K562 (cell line): ENCODE measurements around the gene PYGB. TPM values are rescaled to one million over a fixed set of nuclear protein-coding genes. Genes with fewer than 3 reads are reported as not detected.

ENCODE experiments used
- ATF6 ChIP-seq: sonication (generic); formaldehyde crosslinking; IDR thresholded peaks from 2 replicates; pipeline ENCODE4 v1.4.0; 2020; ENCODE audit warnings: mild to moderate bottlenecking, missing genetic modification reagents
- KDM4B ChIP-seq, 2 experiments: fragments of 450-650 bp in 1 of 2; sonication (generic) in 1 of 2; IDR thresholded peaks; 2 replicates each; pipeline ENCODE4 v1.6.1; 2016 to 2017; ENCODE audit warnings: borderline replicate concordance in 2 of 2, antibody characterized with exemption in 1 of 2, low read depth in 1 of 2, mild to moderate bottlenecking in 1 of 2
- LARP7 ChIP-seq: fragments of 450-650 bp; IDR thresholded peaks from 2 replicates; pipeline ENCODE4 v1.6.1; 2016
- MAFG ChIP-seq: fragments of 450-650 bp; conservative IDR thresholded peaks from 2 replicates; pipeline ENCODE4 v1.6.1; 2016; ENCODE audit warnings: missing genetic modification characterization, missing compliant biosample characterization
- RERE ChIP-seq: sonication (generic); formaldehyde crosslinking; IDR thresholded peaks from 2 replicates; pipeline ENCODE4 v1.8.0; 2023; ENCODE audit warnings: missing genetic modification reagents, mild to moderate bottlenecking, borderline replicate concordance
- ZBTB2 ChIP-seq: fragments of 450-650 bp; IDR thresholded peaks from 2 replicates; pipeline ENCODE4 v1.6.1; 2016; ENCODE audit warnings: antibody characterized with exemption
- ZNF146 ChIP-seq: IDR thresholded peaks from one replicate; pipeline ENCODE4 v1.6.1; 2018; ENCODE audit warnings: missing compliant biosample characterization; ENCODE audit not compliant: unreplicated experiment
- ZNF318 ChIP-seq, 2 experiments: fragments of 450-650 bp; IDR thresholded peaks; 2 replicates each; pipeline ENCODE4 v1.6.1; 2016; ENCODE audit warnings: mild to moderate bottlenecking in 2 of 2, borderline replicate concordance in 1 of 2, low read depth in 1 of 2, moderate library complexity in 1 of 2
- ZNF511 ChIP-seq: sonication (generic); formaldehyde crosslinking; IDR thresholded peaks from 2 replicates; pipeline ENCODE4 v1.8.0; 2022; ENCODE audit warnings: mild to moderate bottlenecking, missing genetic modification reagents
- polyA plus RNA-seq, 8 experiments: library from polyadenylated mRNA; depleted of rRNA in 4 of 8; stranded (reverse) in 5 of 8; unstranded in 3 of 8; fragments of >200 nt; fragmentation: Nextera tagmentation in 2 of 8; fragmentation: Illumina TruSeq in 1 of 8; extraction: Ambion mirVana in 2 of 8; extraction: Trizol in 1 of 8; gene quantifications; 2 replicates each; pipeline versions ENCODE4 v1.2.1 to v1.2.3, GENCODE V29; 2011 to 2014; ENCODE audit warnings: inconsistent platforms in 1 of 8, missing spikeins in 1 of 8
- total RNA-seq, 7 experiments: library from RNA; depleted of rRNA in 6 of 7; stranded (reverse); fragments of >200 nt in 6 of 7; fragmentation: Illumina TruSeq in 2 of 7; extraction: Trizol in 2 of 7; gene quantifications; 2 replicates each; pipeline versions ENCODE4 v1.2.1 to v1.2.3, GENCODE V29; 2011 to 2021; ENCODE audit warnings: low replicate concordance in 1 of 7

The PYGB gene
- total and polyA plus RNA-seq, 9 of the 15 experiments (the other 6 are each of a cell fraction or from before 2014, with no cell fraction given): 0.34 to 18.0 (median 9.8) TPM

- peak; percentile 58; the same call in 1 of the 2 replicates for TF ChIP-seq ZBTB2
- no peak for TF ChIP-seq ZNF318 (IDR thresholded peaks at IDR 0.05; ENCODE audit: borderline replicate concordance in 1 of 2, low read depth in 1 of 2)
- no peak for TF ChIP-seq ATF6 (CRISPR knock-in tag)
- TF ChIP-seq LARP7: no peak
- TF ChIP-seq MAFG (tag): no peak
- no peak for TF ChIP-seq ZNF146 (CRISPR knock-in tag)
- no peak for TF ChIP-seq ZNF511
- TF ChIP-seq KDM4B (IDR thresholded peaks at IDR 0.05; ENCODE audit: borderline replicate concordance in 2 of 2, low read depth in 1 of 2): no peak
- TF ChIP-seq RERE (CRISPR knock-in tag): no peak
Observed at GRCh38 chr20:25223179-25223661, 24.7 kb upstream of the PYGB start (continued).
